DMS53 treated with DMSO at 0.1 percent for 48 hours (cell line): ENCODE measurements around the gene VSIG10.
"Not testable (repeated sequence)": the region's sequence is repeated elsewhere in the genome, so short reads cannot be mapped to it uniquely, and the experiment has no call there.

Experiments
- DNase-seq: peaks from one replicate; lab custom pipeline; 2025; ENCODE audit not compliant: unreplicated experiment; lab: John Stamatoyannopoulos, UW

VSIG10 gene

GRCh38 chr12:118107694-118108093 is 3.9 kb upstream of the VSIG10 start:
- DNase-seq, result no peak

GRCh38 chr12:118107011-118107410 is 3.2 kb upstream of the VSIG10 start:
- no peak for DNase-seq

GRCh38 chr12:118103201-118103600 is 610 bp downstream of the VSIG10 start:
- DNase-seq, result peak; percentile 30

- DNase-seq, result no peak
Measured at GRCh38 chr12:118102609-118103008, 1.2 kb downstream of the VSIG10 start.

GRCh38 chr12:118102070-118102469 is 1.7 kb downstream of the VSIG10 start:
- no peak for DNase-seq

- DNase-seq, result no peak
Measured at GRCh38 chr12:118101051-118101450, 2.8 kb downstream of the VSIG10 start.

GRCh38 chr12:118098911-118099671 is 4.7 kb downstream of the VSIG10 start:
- peak; percentile 79 for DNase-seq

- DNase-seq, result no peak
Measured at GRCh38 chr12:118098401-118098800, 5.4 kb downstream of the VSIG10 start.

- no peak for DNase-seq
Measured at GRCh38 chr12:118094039-118094438, 9.8 kb downstream of the VSIG10 start.

GRCh38 chr12:118089782-118090181 is 14.0 kb downstream of the VSIG10 start:
- DNase-seq, result no peak

- DNase-seq, result no peak
Measured at GRCh38 chr12:118082161-118082560, 21.6 kb downstream of the VSIG10 start.

- DNase-seq, result not testable (repeated sequence)
Measured at GRCh38 chr12:118081521-118081920, 22.3 kb downstream of the VSIG10 start.

- no peak for DNase-seq
Measured at GRCh38 chr12:118073768-118074167, 30.0 kb downstream of the VSIG10 start.

GRCh38 chr12:118070650-118071049 is 33.2 kb downstream of the VSIG10 start:
- no peak for DNase-seq

- no peak for DNase-seq
Measured at GRCh38 chr12:118068445-118068844, 35.4 kb downstream of the VSIG10 start.

- no peak for DNase-seq
Measured at GRCh38 chr12:118065380-118065779, 38.4 kb downstream of the VSIG10 start.

GRCh38 chr12:118064608-118065007 is 39.2 kb downstream of the VSIG10 start:
- no peak for DNase-seq

GRCh38 chr12:118063576-118064391 is 40.0 kb downstream of the VSIG10 start:
- no peak for DNase-seq

GRCh38 chr12:118061873-118062843 is 41.7 kb downstream of the VSIG10 start:
- peak; percentile 65 for DNase-seq

GRCh38 chr12:118061011-118061872 is 42.6 kb downstream of the VSIG10 start, which contains the start of gene WSB2:
Gene WSB2 (minus strand): TSS chr12:118061179. CDS start chr12:118061048, 131 bp downstream.
- DNase-seq, result peak; percentile 32
